Activated CD8-positive, alpha-beta T cell treated with anti-CD3 and anti-CD28 coated beads for 36 hours (primary cell): ENCODE results near the gene ABCA13. TPM values are rescaled to one million over a fixed set of nuclear protein-coding genes. Genes with fewer than 3 reads are reported as not detected.

ENCODE experiments used
- ATAC-seq: fragments of 200-7000 bp; cut with Tn5 transposase; one replicate; pipeline ENCODE4 v1.10.0; 2021; ENCODE audit warnings: mild to moderate bottlenecking, moderate library complexity
- CTCF ChIA-PET: fragments of 350-600 bp; sonication (Branson Sonifier 250); formaldehyde crosslinking; loops from one replicate; lab custom pipeline; 2021; ENCODE audit warnings: antibody characterized with exemption; lab: Charles Lee
- POLR2A ChIA-PET: fragments of 350-600 bp; sonication (Branson Sonifier 250); formaldehyde crosslinking; loops from one replicate; lab custom pipeline; 2021; ENCODE audit warnings: antibody characterized with exemption; lab: Charles Lee
- DNase-seq: peaks from one replicate; pipeline ENCODE4 v3.0.0-alpha.2; 2020
- H3K27ac Mint-ChIP-seq: one replicate; pipeline ENCODE4 v1.8.0; 2021; ENCODE audit warnings: mild to moderate bottlenecking, mixed read lengths
- H3K27me3 Mint-ChIP-seq: one replicate; pipeline ENCODE4 v1.8.0; 2021; ENCODE audit warnings: mixed read lengths
- H3K36me3 Mint-ChIP-seq: one replicate; pipeline ENCODE4 v1.8.0; 2021; ENCODE audit warnings: low read depth, mixed read lengths
- H3K4me1 Mint-ChIP-seq: one replicate; pipeline ENCODE4 v1.8.0; 2021; ENCODE audit warnings: low read depth, mixed read lengths
- H3K4me3 Mint-ChIP-seq: one replicate; pipeline ENCODE4 v1.8.0; 2021; ENCODE audit warnings: mild to moderate bottlenecking, moderate library complexity, mixed read lengths
- H3K9me3 Mint-ChIP-seq: one replicate; pipeline ENCODE4 v1.8.0; 2021; ENCODE audit warnings: mixed read lengths
- intact Hi-C: fragments of 100-400 bp; cut with micrococcal nuclease; formaldehyde crosslinking; loops from one replicate; pipeline ENCODE4 v1.10.0; 2022
- total RNA-seq, 2 experiments: library from RNA; stranded (reverse); gene quantifications; one replicate each; pipeline ENCODE4 v1.2.3, GENCODE V29; 2021
- TF ChIP-seq, protein P1 (sequence below): fragments of 200-600 bp; IDR thresholded peaks from one replicate; pipeline ENCODE4 v1.8.0; 2022; ENCODE audit warnings: antibody characterized with exemption, mild to moderate bottlenecking

ABCA13 gene
- total RNA-seq, 2 experiments from 2014 or later, result not detected

DNA sequence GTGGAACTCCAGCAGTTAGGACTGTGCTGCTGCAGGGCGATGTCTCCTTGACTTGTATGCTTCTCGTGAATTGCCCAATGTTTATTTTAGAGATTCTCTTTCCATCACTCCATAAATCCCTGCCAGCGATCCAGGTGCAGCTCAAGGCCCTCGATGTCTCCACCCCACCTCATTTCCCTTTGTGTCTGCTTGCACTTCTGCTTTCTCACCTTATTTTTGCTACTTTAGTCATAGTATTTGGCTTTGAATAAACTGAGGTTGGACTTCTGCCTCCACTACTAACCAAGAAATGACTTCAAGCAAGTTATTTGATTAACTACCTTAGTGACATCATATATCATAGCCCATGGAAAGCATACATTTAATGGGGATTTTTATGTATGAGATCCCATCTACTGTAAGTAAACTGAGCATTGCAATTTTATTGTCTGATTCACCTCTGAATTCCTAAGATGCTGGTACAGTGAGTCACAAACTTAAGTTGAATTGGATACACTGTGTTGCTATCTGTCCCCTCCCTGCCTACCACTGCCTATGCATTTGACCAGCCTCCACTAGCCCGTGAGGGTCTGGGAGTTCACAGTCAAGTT lies 255.8 kb downstream of the ABCA13 start:
- Mint-ChIP-seq H3K4me1 (no peaks in the 10 kb centered on the region), H3K36me3 (no peaks in the 10 kb centered on the region), H3K4me3 (no peak overlapping the region), H3K9me3 (no peaks in the 10 kb centered on the region), H3K27me3 (no peaks in the 10 kb centered on the region), H3K27ac (no peak overlapping the region)
- ATAC-seq, result no peak
- ChIA-PET POLR2A (no interaction called here), CTCF (no interaction called here)
- intact Hi-C loops, result no loop called here
- TF ChIP-seq, protein P1, sequence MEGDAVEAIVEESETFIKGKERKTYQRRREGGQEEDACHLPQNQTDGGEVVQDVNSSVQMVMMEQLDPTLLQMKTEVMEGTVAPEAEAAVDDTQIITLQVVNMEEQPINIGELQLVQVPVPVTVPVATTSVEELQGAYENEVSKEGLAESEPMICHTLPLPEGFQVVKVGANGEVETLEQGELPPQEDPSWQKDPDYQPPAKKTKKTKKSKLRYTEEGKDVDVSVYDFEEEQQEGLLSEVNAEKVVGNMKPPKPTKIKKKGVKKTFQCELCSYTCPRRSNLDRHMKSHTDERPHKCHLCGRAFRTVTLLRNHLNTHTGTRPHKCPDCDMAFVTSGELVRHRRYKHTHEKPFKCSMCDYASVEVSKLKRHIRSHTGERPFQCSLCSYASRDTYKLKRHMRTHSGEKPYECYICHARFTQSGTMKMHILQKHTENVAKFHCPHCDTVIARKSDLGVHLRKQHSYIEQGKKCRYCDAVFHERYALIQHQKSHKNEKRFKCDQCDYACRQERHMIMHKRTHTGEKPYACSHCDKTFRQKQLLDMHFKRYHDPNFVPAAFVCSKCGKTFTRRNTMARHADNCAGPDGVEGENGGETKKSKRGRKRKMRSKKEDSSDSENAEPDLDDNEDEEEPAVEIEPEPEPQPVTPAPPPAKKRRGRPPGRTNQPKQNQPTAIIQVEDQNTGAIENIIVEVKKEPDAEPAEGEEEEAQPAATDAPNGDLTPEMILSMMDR, result no peak
- DNase-seq, result no peak

DNA sequence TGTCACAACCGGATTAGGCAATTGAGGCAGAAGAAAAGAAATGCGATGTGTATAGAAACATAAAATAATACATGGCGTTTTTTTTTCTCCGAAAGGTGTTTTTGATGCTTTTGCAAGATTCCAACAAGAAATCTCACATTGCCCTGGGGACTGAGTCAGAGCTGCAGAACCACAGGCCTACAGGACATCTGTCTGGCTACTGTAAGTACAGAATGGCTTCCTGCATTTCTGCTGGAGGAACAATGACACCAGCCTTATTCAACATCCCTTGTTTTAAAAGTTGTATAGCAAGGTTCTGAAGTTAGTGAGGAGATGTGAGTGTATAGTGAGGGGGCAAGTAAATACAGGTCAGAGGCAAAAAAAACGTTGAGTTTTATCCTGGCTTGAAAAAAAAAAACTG lies 256.4 kb downstream of the ABCA13 start:
- CTCF ChIA-PET, result no interaction called here
- intact Hi-C loops, result no loop called here
- Mint-ChIP-seq H3K36me3 (no peaks in the 10 kb centered on the region), H3K4me1 (no peaks in the 10 kb centered on the region), H3K27me3 (no peaks in the 10 kb centered on the region), H3K27ac (no peak overlapping the region), H3K4me3 (no peak overlapping the region), H3K9me3 (no peaks in the 10 kb centered on the region)
- ATAC-seq (no peak), DNase-seq (no peak)
- POLR2A ChIA-PET, result no interaction called here
- TF ChIP-seq, protein P1, result no peak

GRCh38 chr7:48428091-48428684 lies 256.9 kb downstream of the ABCA13 start:
- TF ChIP-seq, protein P1, result no peak
- intact Hi-C loops, result no loop called here
- Mint-ChIP-seq H3K9me3 (no peaks in the 10 kb centered on the region), H3K27ac (no peak overlapping the region), H3K4me1 (no peaks in the 10 kb centered on the region), H3K4me3 (no peak overlapping the region), H3K36me3 (no peaks in the 10 kb centered on the region), H3K27me3 (no peaks in the 10 kb centered on the region)
- ChIA-PET POLR2A (no interaction called here), CTCF (no interaction called here)
- ATAC-seq (no peak), DNase-seq (no peak)

DNA sequence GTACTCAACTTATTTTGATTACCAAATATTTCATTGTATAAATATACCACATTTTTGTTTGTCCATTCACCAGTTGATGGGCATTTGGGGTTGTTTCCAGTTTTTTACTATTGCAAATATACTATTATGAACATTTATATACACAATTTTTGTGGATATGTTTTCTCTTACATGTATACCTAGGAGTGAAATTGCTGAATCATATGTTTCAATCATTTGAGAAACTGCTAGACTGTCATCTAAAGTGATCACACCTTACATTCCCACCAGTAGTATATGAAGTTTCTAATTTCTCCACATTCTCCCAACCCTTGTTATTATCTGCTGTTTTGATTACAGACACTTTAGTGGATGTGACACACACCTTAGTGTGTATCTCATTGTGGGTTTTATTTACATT lies 257.9 kb downstream of the ABCA13 start:
- H3K4me1 Mint-ChIP-seq, result no peaks in the 10 kb centered on the region
- no peaks in the 10 kb centered on the region for H3K27me3 Mint-ChIP-seq
- H3K36me3 Mint-ChIP-seq, result no peaks in the 10 kb centered on the region
- no peak overlapping the region for H3K4me3 Mint-ChIP-seq
- ChIA-PET POLR2A (no interaction called here), CTCF (no interaction called here)
- TF ChIP-seq, protein P1, result no peak
- DNase-seq (no peak), ATAC-seq (no peak)
- H3K9me3 Mint-ChIP-seq, result no peaks in the 10 kb centered on the region
- intact Hi-C loops, result no loop called here
- H3K27ac Mint-ChIP-seq, result no peak overlapping the region

DNA sequence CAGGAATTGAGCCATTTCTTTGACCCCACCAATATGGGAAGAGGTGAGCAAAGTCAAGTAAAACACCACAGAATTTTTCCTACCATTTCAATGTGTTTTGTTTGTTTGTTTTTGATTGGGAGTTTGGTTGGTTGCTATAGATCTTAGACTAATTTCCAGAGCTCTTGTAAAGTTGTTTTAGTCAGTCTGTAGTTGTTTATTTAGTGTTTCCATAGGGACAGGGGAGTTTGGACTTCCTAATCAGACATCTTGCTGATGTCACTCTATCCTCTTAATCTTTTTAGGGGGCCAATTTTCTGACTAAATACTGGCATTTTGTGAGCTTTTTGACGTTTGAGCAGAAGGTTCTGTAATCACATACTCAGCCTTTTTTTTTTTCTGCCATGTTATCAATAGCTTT lies 266.9 kb downstream of the ABCA13 start:
- ChIA-PET CTCF (no interaction called here), POLR2A (no interaction called here)
- no peak for ATAC-seq
- no peak for DNase-seq
- no peak overlapping the region for H3K27ac Mint-ChIP-seq
- intact Hi-C loops, result no loop called here
- no peaks in the 10 kb centered on the region for H3K4me1 Mint-ChIP-seq
- H3K36me3 Mint-ChIP-seq, result no peaks in the 10 kb centered on the region
- no peaks in the 10 kb centered on the region for H3K27me3 Mint-ChIP-seq
- H3K9me3 Mint-ChIP-seq, result peaks cover 2% of the 10 kb centered on the region
- TF ChIP-seq, protein P1, result no peak
- H3K4me3 Mint-ChIP-seq, result no peak overlapping the region
